GM12874 (cell line): Measurements from ENCODE around the gene HDGF.

Experiments used
- CTCF ChIP-seq: IDR thresholded peaks from 2 replicates; pipeline ENCODE4 v1.5.1; 2011; ENCODE audit warnings: low read depth, mild to moderate bottlenecking, control low read depth, low read length, moderate library complexity; ENCODE audit not compliant: insufficient read depth

HDGF gene

GRCh38 chr1:156693848-156694689 is 57.4 kb downstream of the HDGF start:
- no peak for TF ChIP-seq CTCF

- TF ChIP-seq CTCF = no peak
Measured at GRCh38 chr1:156692925-156693847, 58.3 kb downstream of the HDGF start.

- no peak for TF ChIP-seq CTCF
Measured at GRCh38 chr1:156692441-156692924, 59.0 kb downstream of the HDGF start.
